Left colon (tissue), 2 donors: ENCODE results near the gene XKRX. TPM values are rescaled to one million over a fixed set of nuclear protein-coding genes. Genes with fewer than 3 reads are reported as not detected.

ENCODE experiments used
- ATAC-seq: fragments of 200-7000 bp; cut with Tn5 transposase; one replicate; pipeline ENCODE4 v1.9.1; 2020; ENCODE audit warnings: mild to moderate bottlenecking, moderate library complexity
- DNase-seq, 2 donors: peaks; one replicate each; pipeline ENCODE4 v3.0.0-alpha.2; 2020
- intact Hi-C, 2 donors: fragments of 100-400 bp; cut with DNase I in 1 of 2; cut with micrococcal nuclease in 1 of 2; formaldehyde crosslinking; loops; one replicate each; pipeline versions ENCODE4 v1.11.2 to v1.14.0; 2022; cut with DNase I, micrococcal nuclease
- total RNA-seq, 2 donors: library from RNA; stranded (reverse); fragmentation: NEBNext Ultra II Directional; extraction: Animal tissue kit (Norgen Biotek cat#: 25700); gene quantifications; one replicate each; pipeline ENCODE4 v1.2.1, GENCODE V29; 2021
- donor health status: DM: no; HTN: no; CAD: no.
- donor health status: DM: yes; HTN: yes; CAD: no.

Gene XKRX
- total RNA-seq, 2 donors from 2014 or later, result 2.1 to 2.3 TPM

DNA sequence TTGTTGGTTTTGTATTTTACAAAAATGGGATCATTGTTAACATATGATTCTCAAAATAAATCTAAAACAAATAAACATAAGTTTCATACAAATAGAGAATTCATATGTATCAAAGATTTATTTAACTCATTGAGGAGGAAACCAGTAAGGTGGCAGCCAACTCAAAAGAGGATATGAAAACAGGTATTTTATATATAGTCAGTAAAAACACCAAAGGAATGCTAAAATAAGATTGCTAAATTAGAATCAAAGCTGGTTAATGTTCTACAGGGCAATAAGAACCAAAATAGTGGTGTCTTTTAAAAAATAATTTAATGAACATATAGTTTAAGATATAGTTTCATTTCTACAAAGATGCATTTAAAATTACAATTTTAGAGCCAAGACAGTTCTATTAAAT is 23.1 kb downstream of the XKRX start:
- DNase-seq (no peak), ATAC-seq (no peak)
- intact Hi-C loops, result no loop called here

DNA sequence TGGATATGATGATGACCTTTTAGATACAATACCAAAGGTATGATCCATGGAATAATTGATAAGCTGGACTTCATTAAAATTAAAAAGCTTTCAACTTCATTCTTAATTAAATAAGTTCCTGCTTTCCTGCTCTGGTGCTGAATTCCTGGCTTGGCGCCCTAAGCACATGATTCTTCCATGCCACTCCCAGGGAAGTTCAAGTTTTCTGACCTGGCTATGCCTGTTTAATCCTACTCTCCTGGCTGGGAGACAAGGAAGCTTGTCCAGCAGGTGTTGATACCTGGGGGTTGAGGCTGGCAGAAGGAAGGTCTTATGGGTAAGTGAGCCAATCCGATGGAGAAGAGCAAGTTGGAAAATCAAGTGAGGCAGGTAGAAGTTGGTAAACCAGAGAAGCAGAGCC is 24.3 kb downstream of the XKRX start:
- peak; percentile 97 for ATAC-seq
- intact Hi-C loops, result no loop called here
- DNase-seq, result peak; percentile 51 to 70

DNA sequence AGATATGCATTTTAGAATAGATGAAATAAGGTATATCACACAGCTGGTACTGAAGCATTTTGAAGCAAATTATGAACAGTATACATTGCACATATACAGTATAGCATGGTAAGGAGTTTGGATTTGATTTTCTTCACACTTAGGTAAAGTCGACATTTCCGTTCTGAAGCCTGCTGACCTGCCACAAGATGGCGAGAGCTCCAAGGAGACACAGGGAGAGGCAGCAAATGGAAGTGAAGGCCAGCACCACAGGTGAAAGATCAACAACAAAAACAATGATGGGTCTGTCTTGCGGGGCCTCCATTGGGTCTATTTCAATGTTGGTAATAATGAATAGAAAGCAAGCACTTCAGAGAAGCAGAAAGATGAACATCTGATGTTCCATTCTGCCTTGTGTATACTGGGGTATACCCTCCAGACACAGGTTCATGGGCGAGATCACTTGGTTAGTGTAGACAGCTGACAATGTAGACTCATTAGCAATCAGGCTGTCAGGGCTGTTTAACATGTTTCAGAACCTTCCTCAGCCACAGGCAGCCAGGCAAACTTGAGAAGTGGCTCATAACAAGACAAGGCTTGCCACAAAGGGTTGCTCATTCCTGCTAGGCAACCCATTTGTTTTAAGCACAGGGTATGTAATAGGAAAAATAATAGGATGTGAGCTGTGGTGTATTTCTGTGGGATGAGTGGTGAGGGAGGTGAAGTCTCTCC is 33.2 kb downstream of the XKRX start:
- peak in 1 of 2 donors; percentile 25 for DNase-seq
- intact Hi-C loops, result loop anchor here in 1 of 2 donors (10.0 kb wide), 1 partner anchor 389 kb away; no protein-coding TSS in a partner anchor
- ATAC-seq, result peak; percentile 79

GRCh38 chrX:100883654-100884053 is 45.1 kb downstream of the XKRX start:
- ATAC-seq, result peak; percentile 59
- intact Hi-C loops, result no loop called here
- DNase-seq, result no peak

DNA sequence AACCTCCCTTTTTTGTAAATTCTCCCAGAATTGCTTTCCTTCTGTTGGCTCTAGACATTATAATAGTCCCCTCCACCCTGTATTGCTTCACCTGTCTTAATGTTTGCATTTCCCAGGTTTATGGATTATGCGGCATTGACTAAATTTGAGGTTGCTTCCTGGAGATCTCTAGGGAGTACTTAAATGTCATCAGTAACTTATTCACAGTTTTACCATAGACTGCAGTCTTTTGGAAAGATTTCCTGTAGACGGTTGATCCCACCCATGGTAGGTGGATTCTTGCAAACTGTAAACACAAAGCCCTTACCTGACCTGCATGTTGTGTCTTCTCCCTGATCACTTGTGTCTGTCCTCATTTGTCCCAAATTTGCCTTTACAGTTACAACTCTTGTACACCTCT is 48.3 kb downstream of the XKRX start:
- DNase-seq (no peak), ATAC-seq (peak; percentile 82)
- intact Hi-C loops, result no loop called here

- ATAC-seq, result peak; percentile 84
- peak in 1 of 2 donors; percentile 27 for DNase-seq
- intact Hi-C loops, result no loop called here
These were observed 54.4 kb downstream of the XKRX start, which contains the start of gene NOX1 for GRCh38 chrX:100874325-100874724. TSS of gene NOX1 (minus strand) at chrX:100874359. CDS start at chrX:100874139, 220 bp downstream.

DNA sequence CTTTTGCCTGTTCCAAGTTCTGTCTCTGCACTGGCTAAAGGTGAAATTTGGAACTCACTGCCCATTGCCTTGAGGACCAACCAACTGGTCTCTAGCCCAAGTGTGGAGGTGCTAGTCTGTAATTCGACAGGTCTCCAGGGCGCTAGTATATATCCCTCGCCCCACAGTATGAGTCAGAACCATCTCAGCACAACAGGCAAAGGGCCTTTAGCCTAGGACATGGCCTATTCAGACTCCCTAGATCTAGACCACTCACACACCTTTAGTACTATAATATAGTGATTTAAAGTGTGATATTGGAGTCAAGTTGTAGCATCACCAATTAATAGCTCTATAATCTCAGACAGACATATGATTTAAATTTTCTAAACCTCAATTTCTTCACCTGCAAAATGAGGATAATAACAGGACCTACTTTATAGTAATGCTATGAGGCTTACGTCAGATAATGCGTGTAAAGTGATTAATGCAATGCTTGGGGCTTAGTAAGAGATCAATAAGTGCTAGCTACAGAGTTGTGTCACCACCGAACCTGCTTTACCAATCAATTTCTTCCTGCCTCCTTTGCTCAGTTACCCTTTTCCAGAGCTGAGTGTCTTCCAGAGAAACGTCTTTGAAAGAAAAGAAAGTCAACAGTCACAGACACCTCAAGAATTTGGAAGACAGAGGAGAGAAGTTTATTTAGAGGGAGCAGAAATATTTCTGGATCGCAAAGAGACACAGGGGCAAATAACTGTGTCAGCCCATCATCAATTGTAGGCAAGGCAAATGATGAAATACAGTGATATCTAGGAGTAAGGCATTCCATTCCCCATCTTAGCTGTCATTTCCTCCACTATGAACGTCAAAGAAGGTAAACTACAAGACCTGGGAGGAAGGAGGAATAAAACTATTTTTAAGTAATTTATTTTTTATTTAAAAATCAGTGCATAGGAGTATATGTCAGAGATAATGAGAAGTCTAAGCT is 56.8 kb downstream of the XKRX start:
- intact Hi-C loops, result no loop called here
- DNase-seq (no peak), ATAC-seq (peak; percentile 34)

GRCh38 chrX:100870527-100870926 is 58.2 kb downstream of the XKRX start:
- DNase-seq (no peak), ATAC-seq (no peak)
- intact Hi-C loops, result no loop called here

DNA sequence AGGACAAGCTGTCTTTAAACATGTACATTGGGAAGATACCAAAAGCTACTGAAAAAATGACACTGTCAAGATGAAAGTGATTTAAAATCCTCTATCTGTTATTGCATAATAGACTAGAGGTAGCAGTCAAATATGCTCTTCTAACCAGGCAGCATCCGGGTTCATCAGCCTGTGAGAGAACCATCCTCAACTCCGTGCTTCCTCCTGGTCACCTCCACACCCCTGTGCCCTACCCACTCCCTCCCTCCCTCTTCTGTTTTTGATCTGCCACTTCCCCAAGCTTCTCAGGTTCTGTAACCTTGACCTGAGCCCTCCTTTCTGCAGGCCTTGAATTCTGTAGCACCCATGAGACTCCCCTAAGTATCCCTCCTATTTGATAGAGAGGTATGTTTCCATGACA is 60.4 kb downstream of the XKRX start:
- no peak for DNase-seq
- intact Hi-C loops, result no loop called here
- ATAC-seq, result peak; percentile 74

DNA sequence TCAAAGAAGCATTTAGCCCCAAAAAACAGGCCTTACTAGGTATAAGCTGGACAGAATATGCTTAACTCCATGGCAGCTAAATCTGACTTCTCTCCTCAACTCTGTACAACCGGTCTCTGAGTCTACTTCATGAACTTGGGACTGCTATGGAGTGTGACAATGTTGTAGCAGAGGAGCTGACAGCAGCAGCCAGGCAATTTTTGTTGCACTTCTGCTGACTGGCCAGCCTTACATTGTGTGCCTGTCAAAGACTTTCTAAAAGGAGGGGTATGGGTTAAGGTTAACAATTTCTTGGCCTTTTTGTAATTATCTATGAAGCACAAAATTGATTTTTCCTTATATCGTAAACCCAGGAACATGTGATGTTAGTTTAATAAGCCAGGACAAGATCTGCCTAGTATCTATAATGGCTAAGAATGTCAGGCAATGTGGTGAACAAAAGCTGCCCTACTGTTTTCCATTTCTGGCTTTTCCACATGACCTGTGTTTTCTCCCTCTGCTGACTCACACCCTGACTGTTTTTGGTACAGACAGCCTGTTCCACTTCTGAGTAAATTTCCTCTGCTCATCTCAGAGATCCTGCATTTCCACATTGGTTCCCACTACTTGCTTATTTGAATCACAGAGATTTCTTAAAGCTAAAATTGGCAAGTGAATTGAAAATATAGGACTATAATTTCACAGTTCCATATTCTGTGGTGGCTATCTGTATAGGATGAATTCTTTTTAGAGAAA is 63.9 kb downstream of the XKRX start:
- ATAC-seq, result no peak
- intact Hi-C loops, result no loop called here
- DNase-seq, result no peak

Other genes starting within 250 kb of the XKRX start
- gene SYTL4, start 196.8 kb downstream of the XKRX start, total RNA-seq, result 10 to 100 TPM; 48.0 to 52.5 TPM
- gene CSTF2, start 108.5 kb downstream of the XKRX start, total RNA-seq, result 10 to 100 TPM; 23.9 to 26.5 TPM
- 100 to 1,000 TPM in 1 of 2 donors, 10 to 100 TPM in 1; 94.9 to 103 TPM for gene NOX1, start 54.6 kb downstream of the XKRX start, total RNA-seq
- not detected for gene ARL13A, start 40.8 kb upstream of the XKRX start, total RNA-seq
- gene TRMT2B, start 123.2 kb upstream of the XKRX start, total RNA-seq, result 10 to 100 TPM; 22.8 to 29.9 TPM
- 1 to 10 TPM in 1 of 2 donors, under 1 TPM in 1; 0.76 to 3.9 TPM for gene TMEM35A, start 150.0 kb upstream of the XKRX start, total RNA-seq
- 1 to 10 TPM; 2.0 to 5.6 TPM for gene CENPI, start 169.3 kb upstream of the XKRX start, total RNA-seq